Fibroblast of skin of left biceps (primary cell): ENCODE results near the gene SPG11.
"Not testable (repeated sequence)": the region's sequence is repeated elsewhere in the genome, so short reads cannot be mapped to it uniquely, and the experiment has no call there.

ENCODE experiments used
- DNase-seq, 2 experiments: peaks; one replicate each; pipeline ENCODE4 v3.0.0-alpha.2; 2013; ENCODE audit warnings: low read depth in 2 of 2

SPG11 gene

DNA sequence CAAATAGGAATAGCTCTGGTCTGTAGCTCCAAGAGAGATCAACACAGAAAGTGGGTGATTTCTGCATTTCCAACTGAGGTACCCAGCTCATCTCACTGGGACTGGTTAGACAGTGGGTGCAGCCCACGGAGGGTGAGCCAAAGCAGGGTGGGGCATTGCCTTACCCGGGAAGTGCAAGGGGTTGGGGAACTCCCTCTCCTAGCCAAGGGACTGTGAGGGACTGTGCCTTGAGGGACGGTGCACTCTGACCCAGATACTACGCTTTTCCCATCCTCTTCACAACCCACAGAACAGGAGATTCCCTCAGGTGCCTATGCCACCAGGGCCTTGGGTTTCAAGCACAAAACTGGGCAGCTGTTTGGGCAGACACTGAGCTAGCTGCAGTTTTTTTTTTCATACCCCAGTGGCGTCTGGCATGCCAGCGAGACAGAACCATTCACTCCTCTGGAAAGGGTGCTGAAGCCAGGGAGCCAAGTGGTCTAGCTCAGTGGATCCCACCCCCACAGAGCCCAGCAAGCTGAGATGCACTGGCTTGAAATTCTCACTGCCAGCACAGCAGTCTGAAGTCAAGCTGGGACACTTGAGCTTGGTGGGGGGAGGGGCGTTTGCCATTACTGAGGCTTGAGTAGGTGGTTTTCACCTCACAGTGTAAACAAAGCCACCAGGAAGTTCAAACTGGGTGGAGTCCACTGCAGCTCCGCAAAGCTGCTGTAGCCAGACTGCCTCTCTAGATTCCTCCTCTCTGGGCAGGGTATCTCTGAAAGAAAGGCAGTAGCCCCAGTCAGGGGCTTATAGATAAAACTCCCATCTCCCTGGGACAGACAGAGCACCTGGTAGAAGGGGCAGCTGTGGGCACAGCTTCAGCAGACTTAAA is 19.6 kb upstream of the SPG11 start:
- DNase-seq: not testable (repeated sequence)

DNA sequence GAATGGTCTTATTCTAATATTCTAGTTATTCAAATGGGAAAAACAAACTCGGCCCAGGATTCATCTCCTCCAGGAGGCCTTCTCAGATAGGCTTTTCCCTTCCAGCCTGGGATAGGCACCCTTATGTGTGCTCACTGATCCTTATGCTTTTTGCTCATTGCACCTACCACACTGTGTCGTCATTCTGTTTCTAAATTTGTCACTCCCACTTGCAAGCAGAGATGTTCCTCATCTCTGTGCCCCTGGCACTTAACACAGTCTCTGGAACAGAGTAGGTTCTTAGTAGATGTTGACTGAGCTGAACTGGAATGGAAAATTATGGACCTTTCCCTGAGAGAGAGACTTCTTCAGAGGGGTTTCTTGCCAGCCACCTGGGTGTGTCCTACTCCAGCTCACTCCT is 18.7 kb upstream of the SPG11 start:
- DNase-seq: no peak

GRCh38 chr15:44676676-44677075 is 13.2 kb upstream of the SPG11 start:
- no peak for DNase-seq

DNA sequence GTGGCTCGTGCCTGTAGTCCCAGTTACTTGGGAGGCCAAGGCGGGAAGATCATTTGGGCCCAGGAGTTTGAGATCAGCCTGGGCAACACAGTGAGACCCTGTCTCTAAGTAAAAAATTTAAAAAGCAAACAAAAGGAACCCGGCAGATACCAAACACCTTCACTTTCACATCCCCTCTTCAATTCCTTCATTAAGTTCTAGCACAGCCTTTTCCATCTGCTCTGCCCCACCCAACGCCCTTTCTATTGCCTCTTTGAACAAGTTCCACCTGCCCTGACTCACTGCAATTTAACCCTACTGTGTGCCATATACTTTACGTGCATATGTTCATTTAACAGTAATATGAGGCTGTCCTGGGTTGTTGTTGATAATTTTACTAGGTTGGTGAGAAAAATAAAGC is 12.4 kb upstream of the SPG11 start:
- DNase-seq: no peak

GRCh38 chr15:44673639-44674038 is 10.2 kb upstream of the SPG11 start:
- no peak for DNase-seq

- no peak for DNase-seq
Measured at GRCh38 chr15:44670087-44670950, 6.9 kb upstream of the SPG11 start.

GRCh38 chr15:44668921-44669320 is 5.5 kb upstream of the SPG11 start:
- DNase-seq: no peak

DNA sequence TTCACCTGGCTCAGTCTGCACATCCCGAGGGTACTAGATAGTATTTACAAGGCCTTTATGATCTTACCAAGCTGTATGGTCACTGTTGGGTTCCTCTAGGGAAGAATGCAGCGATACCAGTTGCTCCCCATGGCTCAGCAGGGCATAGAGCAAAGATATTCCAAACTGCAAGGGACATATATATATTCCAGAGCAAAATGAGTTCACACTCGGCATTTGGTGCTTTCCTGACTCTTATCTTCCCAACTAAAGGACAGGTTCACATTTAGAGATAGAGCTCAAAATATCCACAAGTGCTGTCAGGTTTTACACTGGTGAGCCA is 3.5 kb upstream of the SPG11 start:
- no peak for DNase-seq

- DNase-seq: no peak
Measured at GRCh38 chr15:44666210-44667038, 3.0 kb upstream of the SPG11 start.

GRCh38 chr15:44662478-44663409 is 718 bp downstream of the SPG11 start:
- DNase-seq: no peak

DNA sequence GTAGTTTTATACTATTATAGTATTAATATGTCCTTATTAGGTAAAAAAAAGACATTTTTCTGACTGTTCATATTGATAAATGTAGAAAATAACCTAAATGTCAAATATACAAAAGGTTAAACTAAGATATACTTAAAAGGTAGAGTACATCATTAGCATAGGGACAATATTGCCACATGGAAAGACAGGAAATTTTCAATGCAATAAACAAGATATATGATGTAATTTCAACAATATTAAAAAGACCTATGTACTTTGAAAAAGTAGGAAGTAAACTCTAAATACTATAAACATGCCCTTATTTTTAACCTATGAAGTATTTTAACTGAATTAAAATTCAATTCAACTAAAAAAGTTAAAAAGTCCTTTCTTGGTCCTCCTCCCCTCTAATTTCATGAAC is 1.9 kb downstream of the SPG11 start:
- DNase-seq: no peak

GRCh38 chr15:44659056-44659455 is 4.4 kb downstream of the SPG11 start:
- DNase-seq: no peak

DNA sequence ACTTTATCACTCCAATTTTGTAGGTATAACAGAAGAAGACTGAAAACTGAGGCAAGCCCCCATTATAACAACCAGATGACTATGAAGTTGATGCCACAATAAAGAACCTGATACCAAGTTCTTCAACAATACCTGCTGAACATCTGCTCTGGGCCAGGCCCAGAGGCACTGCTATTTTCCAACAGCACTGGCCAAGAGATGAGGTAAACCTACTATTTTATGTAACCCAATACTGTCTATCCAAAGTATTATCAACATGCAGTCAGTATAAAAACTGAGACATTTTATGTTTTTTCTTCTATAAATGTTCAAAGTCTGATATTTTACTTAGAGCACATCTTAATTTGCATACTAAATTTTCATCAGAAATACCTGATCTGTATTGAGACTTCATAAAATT is 6.1 kb downstream of the SPG11 start:
- DNase-seq: no peak

GRCh38 chr15:44656913-44657312 is 6.5 kb downstream of the SPG11 start:
- DNase-seq: no peak

GRCh38 chr15:44656298-44656697 is 7.2 kb downstream of the SPG11 start:
- no peak for DNase-seq

GRCh38 chr15:44654858-44655257 is 8.6 kb downstream of the SPG11 start:
- DNase-seq: peak; percentile 34 to 48

- DNase-seq: no peak
Measured at GRCh38 chr15:44647637-44648036, 15.8 kb downstream of the SPG11 start.

- DNase-seq: no peak
Measured at GRCh38 chr15:44647036-44647435, 16.4 kb downstream of the SPG11 start.

- DNase-seq: no peak
Measured at GRCh38 chr15:44646460-44646859, 17.0 kb downstream of the SPG11 start.

DNA sequence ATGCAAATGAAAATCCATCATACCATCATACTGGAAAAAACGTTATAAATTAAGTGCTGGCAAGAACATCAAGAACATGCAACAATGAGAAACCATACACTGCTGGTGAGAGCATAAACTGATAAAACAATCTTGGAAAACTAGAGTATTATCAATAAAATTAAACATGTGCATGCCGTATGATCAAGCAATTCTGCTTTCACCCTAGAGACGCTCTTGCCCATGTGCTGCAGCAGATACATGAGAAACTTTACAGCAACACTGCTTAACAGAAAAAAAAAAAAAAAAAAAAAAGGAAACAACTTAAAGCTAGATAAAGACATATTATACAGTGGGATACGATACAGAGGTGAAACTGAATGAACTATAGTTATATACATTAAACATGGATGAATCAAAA is 21.8 kb downstream of the SPG11 start:
- no peak for DNase-seq

DNA sequence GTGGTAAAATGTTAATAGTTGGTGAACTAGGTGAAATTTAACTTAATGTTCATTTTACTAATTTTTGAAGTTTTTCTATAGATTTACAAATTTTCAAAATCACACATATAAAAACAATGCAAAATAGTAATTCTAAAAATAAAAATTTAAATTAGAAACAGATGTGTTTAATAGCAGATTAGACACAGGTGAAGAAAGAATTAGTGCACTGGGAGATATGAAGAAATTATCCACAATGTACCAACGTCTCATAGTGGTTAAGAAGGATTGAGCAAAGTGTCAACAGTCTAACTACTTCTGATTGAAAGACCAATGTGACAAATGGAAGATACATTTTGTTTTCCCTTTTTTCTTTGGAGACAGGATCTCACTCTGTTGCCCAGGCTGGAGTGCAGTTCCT is 26.5 kb downstream of the SPG11 start:
- DNase-seq: no peak
